Body of pancreas (tissue), 4 donors: ENCODE data around the gene CTIF. TPM values are rescaled to one million over a fixed set of nuclear protein-coding genes. Genes with fewer than 3 reads are reported as not detected.

ENCODE experiments used
- ATAC-seq: fragments of 150-250 bp; one replicate; pipeline ENCODE4 v1.9.1; 2016
- DNase-seq, 4 donors: peaks; one replicate each; pipeline ENCODE4 v3.0.0-alpha.2; 2019
- H3K27ac ChIP-seq, 4 donors: fragments of 200-600 bp; sonication (generic); 1 replicate in 3 of 4; 2 replicates in 1 of 4; pipeline versions ENCODE4 v1.5.1 to v1.6.1; 2016 to 2019; ENCODE audit warnings: mild to moderate bottlenecking in 1 of 4, mixed read lengths in 1 of 4, moderate library complexity in 1 of 4
- H3K27me3 ChIP-seq, 2 donors: fragments of 200-600 bp; sonication (generic); one replicate each; pipeline ENCODE4 v1.6.0; 2016; ENCODE audit warnings: mild to moderate bottlenecking in 1 of 2
- H3K36me3 ChIP-seq, 2 donors: fragments of 200-600 bp; sonication (generic); replicated peaks in 1 of 2; 2 replicates each; pipeline ENCODE4 v1.5.1; 2016; ENCODE audit warnings: low read depth in 2 of 2; ENCODE audit not compliant: insufficient read depth in 1 of 2
- H3K4me1 ChIP-seq: fragments of 200-600 bp; sonication (generic); one replicate; pipeline ENCODE4 v1.6.0; 2016
- H3K4me3 ChIP-seq, 2 donors: fragments of 200-600 bp; sonication (generic); 1 replicate in 1 of 2; 2 replicates in 1 of 2; pipeline ENCODE4 v1.5.1; 2016 to 2019
- H3K9me3 ChIP-seq, 3 donors: fragments of 200-600 bp; sonication (generic); 1 replicate in 2 of 3; 2 replicates in 1 of 3; pipeline ENCODE4 v1.5.1; 2016
- CTCF ChIP-seq, 7 experiments: fragments of 450-650 bp in 4 of 7; fragments of 200-600 bp in 3 of 7; sonication (generic) in 3 of 7; IDR thresholded peaks; one replicate each; pipeline ENCODE4 v1.5.1; 2016 to 2019; ENCODE audit warnings: antibody characterized with exemption in 7 of 7
- POLR2A ChIP-seq, 3 donors: fragments of 450-650 bp; IDR thresholded peaks; one replicate each; pipeline ENCODE4 v1.6.1; 2016; ENCODE audit warnings: antibody characterized with exemption in 3 of 3, mild to moderate bottlenecking in 2 of 3
- WGBS, 2 donors: methylation state at CpG; one replicate each; pipeline ENCODE4 v1.1.5; 2017; 5-methylcytosine and 5-hydroxymethylcytosine counted together
- intact Hi-C: fragments of 100-400 bp; cut with DNase I; formaldehyde crosslinking; loops from one replicate; pipeline ENCODE4 v1.15.1; 2023
- microRNA-seq, 2 donors: library from miRNA; unstranded; fragments of <30 nt; microRNA quantifications; one replicate each; pipeline ENCODE4, GENCODE V29; 2016; ENCODE audit warnings: borderline number of aligned reads in 2 of 2, borderline replicate concordance in 2 of 2
- small RNA-seq: library from RNA; depleted of rRNA; stranded (forward); fragments of <200 nt; gene quantifications from one replicate; pipeline ENCODE3, GENCODE V24; 2016
- total RNA-seq, 2 donors: library from RNA; depleted of rRNA; stranded (reverse); fragments of >200 nt; gene quantifications; one replicate each; pipeline ENCODE4 v1.1.0, GENCODE V29; 2016

The CTIF gene
- total RNA-seq, 2 donors from 2014 or later: 18.7 to 24.4 TPM

GRCh38 chr18:48908916-48909315 is 370.1 kb downstream of the CTIF start:
- Histone ChIP-seq H3K27me3 (no peaks in the 10 kb centered on the region), H3K36me3 (no peaks in the 10 kb centered on the region), H3K9me3 (peaks cover 0 to 5% (median 0%) of the 10 kb centered on the region in 3 donors), H3K27ac (no peak overlapping the region), H3K4me3 (no peak overlapping the region), H3K4me1 (no peaks in the 10 kb centered on the region)
- no peak for TF ChIP-seq POLR2A (IDR thresholded peaks at IDR 0.05)
- TF ChIP-seq CTCF (IDR thresholded peaks at IDR 0.05): no peak
- no peak for ATAC-seq
- intact Hi-C loops: no loop called here
- DNase-seq: no peak
- WGBS, 2 donors: 70 to 77% methylated on average over 3 of the region's 3 CpGs

GRCh38 chr18:48909721-48910120 is 370.9 kb downstream of the CTIF start:
- Histone ChIP-seq H3K27ac (no peak overlapping the region), H3K36me3 (no peaks in the 10 kb centered on the region), H3K9me3 (peaks cover 0 to 3% (median 0%) of the 10 kb centered on the region in 3 donors), H3K4me3 (no peak overlapping the region), H3K27me3 (no peaks in the 10 kb centered on the region), H3K4me1 (peaks cover 7% of the 10 kb centered on the region)
- DNase-seq (no peak), ATAC-seq (no peak)
- TF ChIP-seq POLR2A (IDR thresholded peaks at IDR 0.05) (no peak), CTCF (IDR thresholded peaks at IDR 0.05) (no peak)
- intact Hi-C loops: no loop called here
- WGBS, 2 donors: 65 to 70% methylated on average over 6 of the region's 6 CpGs

- H3K9me3 ChIP-seq: no peaks in the 10 kb centered on the region
- H3K4me1 ChIP-seq: peaks cover 15% of the 10 kb centered on the region
- TF ChIP-seq POLR2A (IDR thresholded peaks at IDR 0.05) (no peak), CTCF (IDR thresholded peaks at IDR 0.05) (no peak)
- WGBS, 2 donors: 86 to 88% methylated on average over 14 to 17 of the region's 17 CpGs
- DNase-seq (no peak), ATAC-seq (no peak)
- no peaks in the 10 kb centered on the region for H3K36me3 ChIP-seq
- H3K27ac ChIP-seq: no peak overlapping the region
- intact Hi-C loops: no loop called here
- no peaks in the 10 kb centered on the region for H3K27me3 ChIP-seq
- H3K4me3 ChIP-seq: no peak overlapping the region
These were observed 372.2 kb downstream of the CTIF start for GRCh38 chr18:48910972-48911545.

Small RNA genes within 50 kb of the gene (microRNA-seq; reads per million reads assigned to microRNA genes)
- 0 reads per million in 2 donors for gene MIR4743

Small RNA genes within 50 kb of the gene (small RNA-seq; reads per million reads assigned to genes)
- gene MIR4743: not detected

Other genes starting within 250 kb of the CTIF start
- gene ZBTB7C, start 129.6 kb upstream of the CTIF start, total RNA-seq: 1 to 10 TPM; 1.3 to 2.3 TPM